Activated T-cell treated with anti-CD3 and anti-CD28 coated beads, Interleukin-2, amount 50 U/mL, for 4 hours (primary cell): Measurements from ENCODE around the gene MYO7B. TPM values are rescaled to one million over a fixed set of nuclear protein-coding genes. Genes with fewer than 3 reads are reported as not detected.

Source experiments
- ATAC-seq, 2 donors: fragments of 200-7000 bp; cut with Tn5 transposase; one replicate each; pipeline ENCODE4 v1.10.0; 2021
- DNase-seq: peaks from one replicate; pipeline ENCODE4 v3.0.0-alpha.2; 2020
- H3K27me3 Mint-ChIP-seq: one replicate; pipeline ENCODE4 v1.8.0; 2021; ENCODE audit warnings: low read depth, mixed read lengths
- H3K36me3 Mint-ChIP-seq: one replicate; pipeline ENCODE4 v1.8.0; 2022; ENCODE audit warnings: mixed read lengths; ENCODE audit not compliant: insufficient read depth
- H3K4me1 Mint-ChIP-seq: one replicate; pipeline ENCODE4 v1.8.0; 2021; ENCODE audit warnings: low read depth, mixed read lengths
- H3K4me3 Mint-ChIP-seq: one replicate; pipeline ENCODE4 v1.8.0; 2021; ENCODE audit warnings: mild to moderate bottlenecking, moderate library complexity, mixed read lengths
- H3K9me3 Mint-ChIP-seq: one replicate; pipeline ENCODE4 v1.8.0; 2021; ENCODE audit warnings: mixed read lengths
- total RNA-seq, 3 donors: library from RNA; stranded (reverse); gene quantifications; one replicate each; pipeline ENCODE4 v1.2.1, GENCODE V29; 2021

The MYO7B gene
- total RNA-seq, 3 donors from 2014 or later, result 0.16 to 0.68 (median 0.63) TPM

DNA sequence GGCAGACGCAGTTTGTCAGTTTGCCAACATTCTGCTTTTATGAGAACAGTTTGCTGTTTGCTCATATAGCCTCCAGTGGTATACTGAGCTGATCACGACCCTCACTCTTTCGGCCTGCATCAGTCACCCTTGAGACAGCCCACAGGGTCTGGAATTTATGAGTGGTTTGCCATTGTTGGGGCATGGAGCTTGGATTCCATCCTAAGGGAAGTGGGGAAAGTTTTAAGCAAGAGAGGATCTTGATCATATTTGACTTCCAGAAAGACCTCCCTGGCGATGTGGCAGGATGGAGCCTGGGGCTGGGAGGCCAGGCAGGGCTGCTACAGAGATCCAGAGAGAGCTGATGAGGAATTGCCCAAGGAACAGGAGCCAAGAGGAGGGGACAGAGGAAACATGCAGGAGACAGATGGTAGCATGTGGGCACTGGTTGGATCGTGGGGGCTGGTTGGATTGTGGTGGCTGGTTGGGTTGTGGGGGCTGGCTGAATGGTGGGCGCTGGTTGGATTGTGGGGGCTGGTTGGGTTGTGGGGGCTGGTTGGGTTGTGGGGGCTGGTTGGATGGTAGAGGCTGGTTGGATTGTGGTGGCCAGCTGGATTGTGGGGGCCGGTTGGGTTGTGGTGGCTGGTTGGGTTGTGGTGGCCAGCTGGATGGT is 83.2 kb downstream of the MYO7B start:
- Mint-ChIP-seq H3K4me1 (peaks cover 11% of the 10 kb centered on the region), H3K27me3 (peaks cover 5% of the 10 kb centered on the region), H3K4me3 (no peak overlapping the region), H3K36me3 (no peaks in the 10 kb centered on the region), H3K9me3 (no peaks in the 10 kb centered on the region)
- DNase-seq (no peak), ATAC-seq (no peak)

DNA sequence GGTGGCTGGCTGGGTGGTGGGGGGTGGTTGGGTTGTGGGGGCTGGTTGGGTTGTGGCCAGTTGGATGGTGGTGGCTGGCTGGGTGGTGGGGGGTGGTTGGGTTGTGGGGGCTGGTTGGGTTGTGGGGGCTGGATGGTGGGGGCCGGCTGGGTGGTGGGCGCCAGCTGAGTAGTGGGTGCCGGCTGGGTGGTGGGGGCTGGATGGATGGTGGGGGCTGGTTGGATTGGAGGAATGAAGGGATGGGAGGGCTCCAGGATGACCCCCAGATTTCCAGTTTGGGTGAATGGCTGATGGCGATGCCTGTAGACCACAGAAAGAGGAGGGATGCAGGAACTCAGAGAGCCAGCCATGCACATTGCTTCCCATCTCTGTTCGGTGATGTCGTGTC is 83.7 kb downstream of the MYO7B start:
- H3K4me1 Mint-ChIP-seq, result peaks cover 11% of the 10 kb centered on the region
- H3K4me3 Mint-ChIP-seq, result no peak overlapping the region
- ATAC-seq (no peak), DNase-seq (no peak)
- H3K36me3 Mint-ChIP-seq, result no peaks in the 10 kb centered on the region
- peaks cover 5% of the 10 kb centered on the region for H3K27me3 Mint-ChIP-seq
- H3K9me3 Mint-ChIP-seq, result no peaks in the 10 kb centered on the region

GRCh38 chr2:127619877-127620705 is 84.6 kb downstream of the MYO7B start:
- H3K27me3 Mint-ChIP-seq, result peaks cover 5% of the 10 kb centered on the region
- H3K4me3 Mint-ChIP-seq, result no peak overlapping the region
- ATAC-seq (no peak), DNase-seq (no peak)
- H3K36me3 Mint-ChIP-seq, result no peaks in the 10 kb centered on the region
- no peaks in the 10 kb centered on the region for H3K9me3 Mint-ChIP-seq
- H3K4me1 Mint-ChIP-seq, result peaks cover 11% of the 10 kb centered on the region

DNA sequence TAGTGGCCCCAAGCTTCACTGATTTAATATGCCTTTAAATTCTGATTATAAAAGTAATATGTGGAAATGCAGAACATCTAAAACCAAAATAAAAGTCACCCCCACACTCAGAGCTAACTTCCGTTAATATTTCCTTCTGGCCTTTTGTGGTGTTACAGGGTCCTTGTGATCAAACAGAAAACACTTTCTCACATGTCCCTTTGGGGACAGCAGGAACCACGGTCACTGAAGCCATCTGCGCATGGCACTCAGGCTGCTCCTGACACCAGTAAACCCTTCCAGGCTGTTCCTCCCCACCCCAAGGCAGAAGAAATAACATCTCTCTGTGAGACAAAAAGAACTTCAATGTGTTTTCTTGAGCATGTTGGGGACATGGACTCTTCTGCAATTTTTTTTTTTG is 85.4 kb downstream of the MYO7B start:
- DNase-seq (no peak), ATAC-seq (no peak)
- H3K4me3 Mint-ChIP-seq, result no peak overlapping the region
- H3K4me1 Mint-ChIP-seq, result peaks cover 8% of the 10 kb centered on the region
- H3K9me3 Mint-ChIP-seq, result no peaks in the 10 kb centered on the region
- no peaks in the 10 kb centered on the region for H3K36me3 Mint-ChIP-seq
- H3K27me3 Mint-ChIP-seq, result peaks cover 5% of the 10 kb centered on the region

DNA sequence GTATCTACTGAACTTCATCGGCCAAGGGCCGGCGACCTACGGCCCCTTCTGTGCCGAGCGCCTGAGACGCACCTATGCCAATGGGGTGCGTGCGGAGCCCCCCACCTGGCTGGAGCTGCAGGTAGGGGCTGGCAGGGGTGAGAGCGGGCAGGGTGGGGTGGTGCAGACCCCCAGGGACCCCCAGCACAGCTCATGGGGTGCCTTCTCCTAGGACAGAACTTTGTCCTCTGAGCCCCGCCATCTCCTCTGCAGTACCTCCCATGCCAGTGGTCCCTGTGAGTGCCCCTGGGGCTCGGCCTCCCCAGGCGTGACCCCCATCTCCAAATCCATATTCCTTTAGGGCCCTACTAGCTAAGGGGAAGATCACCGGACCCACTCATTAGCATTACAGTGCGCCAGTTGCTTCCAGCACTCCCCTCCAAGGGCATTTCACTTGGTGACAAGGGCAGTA is 86.5 kb downstream of the MYO7B start:
- no peak for ATAC-seq
- Mint-ChIP-seq H3K9me3 (no peaks in the 10 kb centered on the region), H3K4me1 (no peaks in the 10 kb centered on the region), H3K36me3 (no peaks in the 10 kb centered on the region), H3K27me3 (peaks cover 5% of the 10 kb centered on the region), H3K4me3 (no peak overlapping the region)
- DNase-seq, result no peak

GRCh38 chr2:127622561-127623387 is 87.3 kb downstream of the MYO7B start:
- no peaks in the 10 kb centered on the region for H3K4me1 Mint-ChIP-seq
- ATAC-seq (no peak), DNase-seq (no peak)
- no peaks in the 10 kb centered on the region for H3K36me3 Mint-ChIP-seq
- peaks cover 3% of the 10 kb centered on the region for H3K27me3 Mint-ChIP-seq
- H3K4me3 Mint-ChIP-seq, result no peak overlapping the region
- H3K9me3 Mint-ChIP-seq, result no peaks in the 10 kb centered on the region

DNA sequence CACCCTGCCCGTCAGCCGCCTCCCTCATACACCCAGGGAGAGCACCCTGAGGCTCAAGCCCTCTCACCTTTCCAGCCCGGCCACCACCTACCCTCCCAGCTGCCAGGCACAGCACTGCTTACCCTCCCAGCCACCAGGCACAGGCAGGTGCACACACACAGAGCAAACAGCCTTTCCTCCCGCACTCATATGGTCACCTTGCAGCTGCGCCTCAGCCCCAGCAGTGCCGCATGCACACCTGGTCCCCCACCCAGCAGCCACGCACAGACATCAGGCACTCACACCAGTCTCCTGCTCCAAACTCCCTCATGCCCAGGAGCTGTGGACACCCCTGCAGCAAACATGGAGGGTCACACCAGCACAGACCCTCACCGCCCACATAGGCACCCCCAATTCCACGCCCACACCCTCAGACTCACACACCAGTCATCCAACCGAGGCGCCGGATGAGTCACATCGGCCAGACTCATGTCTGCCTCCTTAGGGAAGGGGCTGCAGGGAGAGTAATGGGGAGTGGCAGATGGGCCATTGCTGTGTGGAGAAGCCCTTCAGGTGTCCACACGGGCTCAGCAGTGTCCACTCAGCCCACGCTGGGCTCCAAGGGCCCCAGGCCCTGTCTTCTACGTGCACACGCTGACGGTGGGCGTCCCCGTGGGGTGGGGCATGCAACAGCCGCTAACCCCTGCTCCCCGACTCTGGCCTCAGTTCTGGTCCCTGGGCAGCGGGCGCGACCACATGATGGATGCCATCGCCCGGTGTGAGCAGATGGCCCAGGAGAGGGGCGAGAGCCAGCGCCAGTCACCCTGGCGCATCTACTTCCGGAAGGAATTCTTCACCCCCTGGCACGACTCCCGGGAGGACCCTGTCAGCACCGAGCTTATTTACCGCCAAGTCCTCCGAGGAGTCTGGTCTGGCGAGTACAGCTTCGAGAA is 88.2 kb downstream of the MYO7B start:
- Mint-ChIP-seq H3K27me3 (peaks cover under 1% of the 10 kb centered on the region), H3K9me3 (no peaks in the 10 kb centered on the region), H3K36me3 (no peaks in the 10 kb centered on the region), H3K4me3 (no peak overlapping the region), H3K4me1 (no peaks in the 10 kb centered on the region)
- ATAC-seq (no peak), DNase-seq (no peak)

- Mint-ChIP-seq H3K9me3 (no peaks in the 10 kb centered on the region), H3K36me3 (no peaks in the 10 kb centered on the region), H3K4me1 (no peaks in the 10 kb centered on the region), H3K4me3 (no peak overlapping the region), H3K27me3 (no peaks in the 10 kb centered on the region)
- ATAC-seq (no peak), DNase-seq (no peak)
Observed at GRCh38 chr2:127624320-127624755, 88.9 kb downstream of the MYO7B start.

DNA sequence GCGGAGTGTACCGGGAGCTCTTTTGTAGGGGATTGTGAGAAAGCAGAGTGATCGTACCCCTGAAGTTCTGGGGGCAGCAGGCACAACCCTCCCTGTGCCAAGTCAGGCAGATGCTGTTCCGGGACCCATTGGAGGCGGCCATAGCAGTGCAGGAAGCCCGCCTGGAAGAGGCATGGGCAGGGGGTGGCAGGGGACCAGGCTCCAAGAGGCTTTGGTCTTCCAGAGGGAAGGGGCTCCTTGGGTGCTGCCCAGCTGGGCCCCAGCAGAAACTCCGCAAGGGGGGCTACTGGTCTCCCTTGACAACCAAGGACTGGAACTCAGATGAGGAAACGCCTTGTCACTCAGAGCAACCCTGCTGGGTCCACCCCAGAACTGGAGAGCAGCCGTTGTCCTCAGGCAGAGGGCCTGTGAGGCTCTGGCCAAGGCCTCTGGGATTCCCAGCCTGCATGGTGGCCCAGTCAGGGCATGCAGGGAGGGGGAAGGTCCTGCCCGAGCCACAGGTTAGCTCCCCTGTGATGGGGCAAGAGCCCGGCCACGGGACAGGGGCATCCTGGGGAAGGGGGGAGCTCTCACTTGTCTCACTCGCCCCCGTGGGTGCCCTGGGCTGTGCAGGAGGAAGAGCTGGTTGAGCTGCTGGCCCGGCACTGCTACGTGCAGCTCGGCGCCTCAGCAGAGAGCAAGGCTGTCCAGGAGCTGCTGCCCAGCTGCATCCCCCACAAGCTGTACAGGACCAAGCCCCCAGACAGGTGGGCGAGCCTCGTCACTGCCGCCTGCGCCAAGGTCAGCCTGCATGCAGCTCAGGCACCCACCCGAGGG is 89.5 kb downstream of the MYO7B start:
- ATAC-seq (no peak), DNase-seq (no peak)
- H3K27me3 Mint-ChIP-seq, result no peaks in the 10 kb centered on the region
- no peaks in the 10 kb centered on the region for H3K9me3 Mint-ChIP-seq
- no peak overlapping the region for H3K4me3 Mint-ChIP-seq
- H3K36me3 Mint-ChIP-seq, result no peaks in the 10 kb centered on the region
- peaks cover under 1% of the 10 kb centered on the region for H3K4me1 Mint-ChIP-seq

DNA sequence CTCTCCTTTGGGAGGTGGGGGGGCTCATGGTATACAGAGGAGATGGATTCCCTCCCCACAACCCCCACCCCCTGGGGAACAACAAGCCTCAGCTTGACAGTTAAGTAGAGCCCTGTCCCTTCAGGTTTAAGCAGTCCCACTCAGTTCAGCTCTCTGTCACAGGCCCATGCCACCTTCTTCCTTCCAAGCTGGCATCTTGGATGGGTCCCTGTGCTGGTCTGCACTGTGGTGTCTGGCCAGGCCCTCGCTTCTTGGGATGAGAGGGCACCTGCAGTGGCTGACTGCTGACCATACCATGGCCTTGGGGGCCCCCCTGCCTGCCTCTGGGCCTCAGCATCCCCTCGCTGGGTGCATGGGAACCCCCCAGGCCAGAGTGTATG is 90.1 kb downstream of the MYO7B start:
- no peaks in the 10 kb centered on the region for H3K36me3 Mint-ChIP-seq
- H3K27me3 Mint-ChIP-seq, result no peaks in the 10 kb centered on the region
- no peak overlapping the region for H3K4me3 Mint-ChIP-seq
- ATAC-seq, result no peak
- H3K9me3 Mint-ChIP-seq, result no peaks in the 10 kb centered on the region
- DNase-seq, result no peak
- H3K4me1 Mint-ChIP-seq, result peaks cover 3% of the 10 kb centered on the region

DNA sequence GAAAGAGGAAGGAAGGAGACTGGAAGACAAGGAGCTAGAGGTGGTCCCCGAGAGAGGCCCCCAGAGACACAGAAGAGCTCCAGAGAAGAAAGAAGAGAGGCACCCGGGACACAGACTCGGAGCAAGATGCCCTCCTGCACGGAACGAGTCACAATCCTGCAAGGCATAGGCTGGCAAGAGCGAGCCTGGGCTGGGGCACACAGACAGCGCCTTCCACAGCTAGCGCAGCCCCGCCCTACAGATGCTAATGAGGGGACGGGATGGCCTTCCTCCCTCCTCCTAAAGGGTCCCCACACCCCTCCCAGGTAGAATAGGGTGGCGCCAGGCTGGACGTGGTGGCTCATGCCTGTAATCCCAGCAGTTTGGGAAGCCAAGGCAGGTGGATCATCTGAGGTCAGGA is 90.7 kb downstream of the MYO7B start:
- Mint-ChIP-seq H3K4me1 (peaks cover 3% of the 10 kb centered on the region), H3K9me3 (no peaks in the 10 kb centered on the region), H3K4me3 (no peak overlapping the region), H3K36me3 (no peaks in the 10 kb centered on the region), H3K27me3 (no peaks in the 10 kb centered on the region)
- ATAC-seq (no peak), DNase-seq (no peak)

DNA sequence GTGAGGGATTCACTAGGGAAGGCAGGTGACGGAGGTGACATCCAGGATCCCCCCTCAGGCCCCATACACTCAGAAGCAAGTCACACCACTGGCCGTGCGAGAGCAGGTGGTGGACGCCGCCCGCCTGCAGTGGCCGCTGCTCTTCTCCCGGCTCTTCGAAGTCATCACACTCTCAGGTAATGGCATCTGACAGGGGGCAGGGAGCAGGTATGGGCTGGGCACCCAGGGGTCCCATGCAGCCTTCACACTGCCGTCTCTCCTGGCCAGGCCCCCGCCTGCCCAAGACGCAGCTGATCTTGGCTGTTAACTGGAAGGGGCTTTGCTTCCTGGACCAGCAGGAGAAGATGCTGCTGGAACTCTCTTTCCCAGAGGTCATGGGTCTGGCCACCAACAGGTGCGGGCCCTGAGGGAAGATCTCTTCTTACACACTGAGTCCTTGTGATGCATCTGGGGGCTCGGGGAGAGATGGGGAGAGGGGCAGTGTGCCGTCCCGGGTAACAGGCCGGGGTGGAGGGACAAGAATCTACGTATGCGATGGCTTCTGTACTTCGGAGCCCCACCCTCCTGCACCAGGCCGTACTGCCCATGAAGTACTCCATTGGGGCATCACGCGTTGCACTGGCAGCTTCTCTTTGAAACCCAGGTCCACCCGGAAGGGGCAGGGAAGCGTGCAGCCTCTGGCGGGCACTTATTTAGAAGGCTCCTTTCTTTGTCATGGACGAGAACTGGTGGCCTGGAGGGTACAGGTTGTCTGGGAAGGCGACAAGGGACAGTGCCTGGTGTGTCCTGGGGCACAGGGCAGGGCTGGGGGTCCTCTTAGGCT is 91.6 kb downstream of the MYO7B start:
- DNase-seq (no peak), ATAC-seq (no peak)
- Mint-ChIP-seq H3K27me3 (no peaks in the 10 kb centered on the region), H3K4me1 (peaks cover 3% of the 10 kb centered on the region), H3K4me3 (no peak overlapping the region), H3K9me3 (no peaks in the 10 kb centered on the region), H3K36me3 (no peaks in the 10 kb centered on the region)
